Keratinocyte (primary cell): ENCODE data around the gene ENTREP1. TPM values are rescaled to one million over a fixed set of nuclear protein-coding genes. Genes with fewer than 3 reads are reported as not detected.

Experiments
- DNase-seq: peaks from one replicate; pipeline ENCODE4 v3.0.0-alpha.2; 2011; ENCODE audit warnings: low read depth, missing footprints, low spot score
- FAIRE-seq: peaks from 2 replicates; lab custom pipeline; 2011; peaks lifted over from hg19 to GRCh38; lab: Jason Lieb, UNC
- H2AFZ ChIP-seq: 2 replicates; pipeline ENCODE4 v1.6.0; 2012; ENCODE audit warnings: low read length, control low read depth, inconsistent platforms; ENCODE audit not compliant: control insufficient read depth
- H3K27ac ChIP-seq: 2 replicates; pipeline ENCODE4 v1.5.1; 2011; ENCODE audit warnings: low read length; ENCODE audit not compliant: control insufficient read depth, insufficient read depth
- H3K27me3 ChIP-seq: 3 replicates; pipeline ENCODE4 v1.6.0; 2011; ENCODE audit warnings: low read length; ENCODE audit not compliant: control insufficient read depth, insufficient read depth; ENCODE audit errors: extremely low read depth
- H3K36me3 ChIP-seq, 2 experiments: 2 replicates in 1 of 2; 3 replicates in 1 of 2; pipeline ENCODE4 v1.5.1; 2011; ENCODE audit warnings: low read length in 2 of 2, mild to moderate bottlenecking in 1 of 2; ENCODE audit not compliant: control insufficient read depth in 2 of 2, insufficient read depth in 2 of 2; ENCODE audit errors: extremely low read depth in 1 of 2
- H3K4me1 ChIP-seq: 3 replicates; pipeline ENCODE4 v1.5.1; 2011; ENCODE audit warnings: low read length; ENCODE audit not compliant: control insufficient read depth, insufficient read depth; ENCODE audit errors: extremely low read depth
- H3K4me2 ChIP-seq: 3 replicates; pipeline ENCODE4 v1.6.0; 2011; ENCODE audit warnings: low read depth, low read length; ENCODE audit not compliant: control insufficient read depth, insufficient read depth; ENCODE audit errors: extremely low read depth
- H3K4me3 ChIP-seq, 3 experiments: fragments of 200-600 bp in 1 of 3; sonication (generic) in 1 of 3; 2 replicates in 2 of 3; 3 replicates in 1 of 3; pipeline ENCODE4 v1.5.1; 2011 to 2016; ENCODE audit warnings: low read length in 3 of 3, mild to moderate bottlenecking in 3 of 3, control low read depth in 2 of 3, inconsistent platforms in 1 of 3, low read depth in 1 of 3, mixed read lengths in 1 of 3, mixed run types in 1 of 3, moderate library complexity in 1 of 3; ENCODE audit not compliant: control insufficient read depth in 2 of 3, insufficient read depth in 2 of 3; ENCODE audit errors: extremely low read depth in 1 of 3
- H3K79me2 ChIP-seq: 2 replicates; pipeline ENCODE4 v1.6.0; 2012; ENCODE audit warnings: low read length; ENCODE audit not compliant: control insufficient read depth, insufficient read depth
- H3K9ac ChIP-seq: 3 replicates; pipeline ENCODE4 v1.6.0; 2011; ENCODE audit warnings: low read length; ENCODE audit not compliant: control insufficient read depth, insufficient read depth; ENCODE audit errors: extremely low read depth
- H3K9me1 ChIP-seq: 3 replicates; pipeline ENCODE4 v1.6.0; 2011; ENCODE audit warnings: low read length; ENCODE audit not compliant: control insufficient read depth, insufficient read depth; ENCODE audit errors: extremely low read depth
- H3K9me3 ChIP-seq: 2 replicates; pipeline ENCODE4 v1.5.1; 2012; ENCODE audit warnings: low read depth, low read length; ENCODE audit not compliant: control insufficient read depth
- H4K20me1 ChIP-seq: 3 replicates; pipeline ENCODE4 v1.6.0; 2011; ENCODE audit warnings: low read length; ENCODE audit not compliant: control insufficient read depth, insufficient read depth; ENCODE audit errors: extremely low read depth
- CTCF ChIP-seq, 3 experiments: IDR thresholded peaks in 1 of 3; conservative IDR thresholded peaks in 1 of 3; optimal IDR thresholded peaks in 1 of 3; 2 replicates in 2 of 3; 3 replicates in 1 of 3; pipeline versions ENCODE3 to v1.5.1; 2011; ENCODE audit warnings: low read length in 3 of 3, mild to moderate bottlenecking in 3 of 3, moderate library complexity in 2 of 3, control low read depth in 1 of 3, inconsistent platforms in 1 of 3; ENCODE audit not compliant: insufficient read depth in 2 of 3; ENCODE audit errors: extremely low read depth in 1 of 3
- EZH2 ChIP-seq: IDR thresholded peaks from one replicate; pipeline ENCODE4 v1.6.1; 2012; ENCODE audit warnings: inconsistent platforms, mild to moderate bottlenecking, low read length, moderate library complexity
- dilution Hi-C: fragments of 300-500 bp; cut with MboI; formaldehyde crosslinking; loops from one replicate; pipeline ENCODE4 v1.7.0; 2020; ENCODE audit warnings: low sequenced_read_pairs; ENCODE audit not compliant: extremely low pct_ligation_motif_present
- polyA plus RNA-seq, 5 experiments: library from polyadenylated mRNA; depleted of rRNA in 3 of 5; stranded (reverse) in 3 of 5; stranded (forward) in 1 of 5; unstranded in 1 of 5; fragments of >200 nt; gene quantifications; 1 replicate in 1 of 5; 2 replicates in 3 of 5; 3 replicates in 1 of 5; pipeline versions ENCODE4 v1.2.1 to v1.2.3, GENCODE V29; 2011 to 2012; ENCODE audit warnings: missing spikeins in 2 of 5, low read depth in 1 of 5, low replicate concordance in 1 of 5

Gene ENTREP1
- polyA plus RNA-seq, 1 donor (not counting 4 experiments of a cell fraction or from before 2014, with no cell fraction given): 0.52 TPM

GRCh38 chr9:69371001-69371400, 46.0 kb downstream of the ENTREP1 start:
- Histone ChIP-seq H3K4me2 (no peak overlapping the region), H3K36me3 (no peaks in the 10 kb centered on the region), H3K9me1 (no peaks in the 10 kb centered on the region), H3K79me2 (no peaks in the 10 kb centered on the region), H3K27ac (no peak overlapping the region), H3K4me3 (no peak overlapping the region), H3K9me3 (no peaks in the 10 kb centered on the region), H3K4me1 (peaks cover 5% of the 10 kb centered on the region), H4K20me1 (no peaks in the 10 kb centered on the region), H2AFZ (peak overlapping the region; percentile 13), H3K9ac (no peak overlapping the region), H3K27me3 (no peaks in the 10 kb centered on the region)
- dilution Hi-C loops: no loop called here
- no peak for TF ChIP-seq CTCF (optimal IDR thresholded peaks at IDR 0.05 in 1 of 3, IDR thresholded peaks at IDR 0.05 in 1 of 3, conservative IDR thresholded peaks at IDR 0.05 in 1 of 3; ENCODE audit: extremely low read depth in 1 of 3, insufficient read depth in 2 of 3, low read length in 3 of 3)
- TF ChIP-seq EZH2: no peak
- FAIRE-seq: no peak
- no peak for DNase-seq

GRCh38 chr9:69376651-69377050, 51.6 kb downstream of the ENTREP1 start:
- Histone ChIP-seq H2AFZ (no peak overlapping the region), H3K4me2 (peak overlapping the region; percentile 26)
- FAIRE-seq: peak; percentile 92

More at GRCh38 chr9:69376651-69377050, 51.6 kb downstream of the ENTREP1 start:
- Histone ChIP-seq H3K9ac (no peak overlapping the region), H4K20me1 (no peaks in the 10 kb centered on the region), H3K79me2 (no peaks in the 10 kb centered on the region), H3K9me3 (no peaks in the 10 kb centered on the region), H3K9me1 (no peaks in the 10 kb centered on the region), H3K4me1 (peaks cover 35% of the 10 kb centered on the region), H3K4me3 (no peak overlapping the region), H3K27me3 (no peaks in the 10 kb centered on the region), H3K27ac (no peak overlapping the region), H3K36me3 (no peaks in the 10 kb centered on the region)
- dilution Hi-C loops: no loop called here
- DNase-seq: peak; percentile 15
- TF ChIP-seq CTCF (optimal IDR thresholded peaks at IDR 0.05 in 1 of 3, IDR thresholded peaks at IDR 0.05 in 1 of 3, conservative IDR thresholded peaks at IDR 0.05 in 1 of 3; ENCODE audit: extremely low read depth in 1 of 3, insufficient read depth in 2 of 3, low read length in 3 of 3) (no peak), EZH2 (no peak)
